Neutrophil (primary cell): ENCODE measurements around the gene AGGF1.

ENCODE experiments used
- H3K27ac ChIP-seq: fragments of 200-600 bp; sonication (generic); 2 replicates; pipeline ENCODE4 v1.5.1; 2016; ENCODE audit warnings: mild to moderate bottlenecking, moderate library complexity
- H3K27me3 ChIP-seq: fragments of 200-600 bp; sonication (generic); 2 replicates; pipeline ENCODE4 v1.6.0; 2016; ENCODE audit warnings: mild to moderate bottlenecking
- H3K36me3 ChIP-seq: fragments of 200-600 bp; sonication (generic); 2 replicates; pipeline ENCODE4 v1.5.1; 2017
- H3K4me1 ChIP-seq, 2 experiments: fragments of 200-600 bp in 1 of 2; sonication (generic) in 1 of 2; 1 replicate in 1 of 2; 2 replicates in 1 of 2; pipeline versions ENCODE4 v1.5.1 to v1.6.1; 2013 to 2016; ENCODE audit warnings: low read depth in 1 of 2, low read length in 1 of 2, mild to moderate bottlenecking in 1 of 2, moderate library complexity in 1 of 2; ENCODE audit not compliant: control insufficient read depth in 1 of 2, insufficient read depth in 1 of 2
- H3K4me3 ChIP-seq, 2 experiments: fragments of 200-600 bp in 1 of 2; sonication (generic) in 1 of 2; 1 replicate in 1 of 2; 2 replicates in 1 of 2; pipeline ENCODE4 v1.5.1; 2013 to 2016; ENCODE audit warnings: low read depth in 1 of 2, low read length in 1 of 2, mild to moderate bottlenecking in 1 of 2, moderate library complexity in 1 of 2
- H3K9me3 ChIP-seq: fragments of 200-600 bp; sonication (generic); 2 replicates; pipeline ENCODE4 v1.5.1; 2016
- CTCF ChIP-seq: fragments of 200-600 bp; sonication (generic); IDR thresholded peaks from 2 replicates; pipeline ENCODE4 v1.5.1; 2016; ENCODE audit warnings: antibody characterized with exemption

Gene AGGF1

GRCh38 chr5:77087484-77088261 lies 57.5 kb downstream of the AGGF1 start:
- Histone ChIP-seq H3K4me3 (peak overlapping the region; percentile 61 to 70), H3K4me1 (peaks cover 17 to 20% of the 10 kb centered on the region in 2 experiments), H3K27me3 (peaks cover 27% of the 10 kb centered on the region), H3K27ac (peak overlapping the region; percentile 5), H3K9me3 (no peaks in the 10 kb centered on the region), H3K36me3 (no peaks in the 10 kb centered on the region)
- TF ChIP-seq CTCF, result no peak

DNA sequence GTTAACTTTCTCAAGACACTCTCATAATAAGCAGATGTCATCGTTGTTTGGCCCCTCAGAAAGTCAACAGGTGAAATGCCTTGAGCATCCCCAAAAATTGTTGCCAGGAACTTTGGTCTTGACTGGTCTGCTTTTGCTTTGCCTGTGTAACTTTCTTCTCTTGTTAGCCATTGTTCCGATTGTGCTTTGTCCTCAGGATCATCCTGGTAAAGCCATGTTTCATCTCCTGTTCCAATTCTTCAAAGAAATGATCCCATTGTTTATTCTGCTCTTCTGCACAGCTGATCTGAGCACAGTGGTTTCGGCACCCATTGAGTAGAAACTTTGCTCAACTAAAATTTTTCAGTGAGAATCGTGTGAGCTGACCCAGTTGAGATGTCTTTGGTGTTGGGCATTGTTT lies 65.0 kb downstream of the AGGF1 start:
- Histone ChIP-seq H3K27ac (no peak overlapping the region), H3K36me3 (no peaks in the 10 kb centered on the region), H3K9me3 (no peaks in the 10 kb centered on the region), H3K27me3 (no peaks in the 10 kb centered on the region), H3K4me3 (no peak overlapping the region), H3K4me1 (no peaks in the 10 kb centered on the region)
- no peak for TF ChIP-seq CTCF

- Histone ChIP-seq H3K4me3 (no peak overlapping the region), H3K4me1 (no peaks in the 10 kb centered on the region), H3K9me3 (no peaks in the 10 kb centered on the region), H3K27me3 (no peaks in the 10 kb centered on the region), H3K36me3 (no peaks in the 10 kb centered on the region), H3K27ac (no peak overlapping the region)
- no peak for TF ChIP-seq CTCF
Measured at GRCh38 chr5:77101298-77101697, 71.1 kb downstream of the AGGF1 start.

DNA sequence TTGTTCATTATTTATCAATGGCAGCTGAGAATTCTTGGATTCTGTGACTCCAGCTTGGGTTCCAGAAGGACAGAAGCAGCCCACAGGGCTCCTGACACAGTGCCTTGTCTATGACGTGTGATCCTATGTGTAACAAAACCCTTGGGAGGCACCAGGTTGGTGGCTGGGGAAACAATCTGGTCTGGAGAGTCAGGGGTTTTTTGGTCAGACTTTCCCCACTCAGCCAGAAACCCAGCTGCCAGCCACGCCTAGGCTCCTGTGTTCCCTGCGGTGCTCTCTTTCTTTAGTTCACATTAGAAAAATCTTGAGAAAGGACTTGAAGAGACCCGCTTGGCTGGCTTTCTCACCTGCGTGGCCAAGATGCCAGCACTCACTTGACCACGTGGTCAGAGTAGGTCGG lies 72.3 kb downstream of the AGGF1 start:
- Histone ChIP-seq H3K27ac (no peak overlapping the region), H3K27me3 (no peaks in the 10 kb centered on the region), H3K4me3 (no peak overlapping the region), H3K4me1 (no peaks in the 10 kb centered on the region), H3K36me3 (no peaks in the 10 kb centered on the region), H3K9me3 (no peaks in the 10 kb centered on the region)
- no peak for TF ChIP-seq CTCF

DNA sequence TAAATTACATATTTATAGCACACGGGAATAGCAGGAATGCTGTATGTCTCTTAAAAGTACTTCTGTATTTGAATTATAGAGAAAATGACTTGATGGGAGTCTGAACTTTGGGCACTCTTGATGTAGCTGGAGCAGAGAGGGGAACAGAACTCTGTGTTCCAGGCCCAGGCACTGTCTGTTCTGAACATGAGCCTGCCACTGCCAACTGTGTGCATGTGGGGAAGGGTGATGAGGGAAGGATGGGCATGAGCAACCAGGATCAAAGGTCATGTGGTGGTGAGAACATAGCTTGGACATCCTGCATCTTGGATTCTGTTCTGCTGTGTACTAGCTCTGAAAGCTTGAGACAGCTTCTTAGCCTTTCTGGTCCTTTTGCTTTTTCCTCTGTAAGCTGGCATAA lies 73.3 kb downstream of the AGGF1 start:
- no peak for TF ChIP-seq CTCF
- Histone ChIP-seq H3K36me3 (no peaks in the 10 kb centered on the region), H3K4me3 (no peak overlapping the region), H3K27ac (no peak overlapping the region), H3K9me3 (no peaks in the 10 kb centered on the region), H3K4me1 (no peaks in the 10 kb centered on the region), H3K27me3 (no peaks in the 10 kb centered on the region)
